ENCODE results near the gene ZNF410.

ZNF410 gene

DNA sequence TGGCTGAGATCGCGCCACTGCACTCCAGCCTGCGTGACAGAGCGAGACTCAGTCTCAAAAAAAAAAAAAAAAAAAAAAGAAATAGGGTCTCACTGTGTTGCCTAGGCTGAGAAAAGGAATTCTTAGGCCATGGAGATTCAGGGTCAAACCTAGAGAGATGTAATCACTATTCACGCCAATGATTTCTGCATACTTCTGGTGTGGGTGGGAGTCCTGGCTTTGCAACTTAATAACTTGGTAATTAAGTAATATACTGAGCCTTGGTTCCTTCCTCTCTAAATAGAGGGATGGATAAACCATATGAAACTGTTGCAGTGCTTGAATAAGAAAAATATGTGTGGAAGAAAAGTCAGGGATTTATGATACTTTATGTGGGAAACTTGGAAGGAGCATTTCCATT, 2.7 kb downstream of the ZNF410 start:
- TF ChIP-seq RAD21 (IDR thresholded peaks at IDR 0.05; ENCODE audit: low read depth) (no peak), TEAD4 (IDR thresholded peaks at IDR 0.05) (no peak), TCF12 (IDR thresholded peaks at IDR 0.05; ENCODE audit: low read depth) (no peak), CREB1 (IDR thresholded peaks at IDR 0.05; ENCODE audit: low read depth) (no peak), EGR1 (IDR thresholded peaks at IDR 0.05) (no peak), EP300 (IDR thresholded peaks at IDR 0.05; ENCODE audit: borderline replicate concordance) (no peak), CEBPB (IDR thresholded peaks at IDR 0.05) (no peak), ZBTB7A (IDR thresholded peaks at IDR 0.05; ENCODE audit: low read depth) (no peak)

DNA sequence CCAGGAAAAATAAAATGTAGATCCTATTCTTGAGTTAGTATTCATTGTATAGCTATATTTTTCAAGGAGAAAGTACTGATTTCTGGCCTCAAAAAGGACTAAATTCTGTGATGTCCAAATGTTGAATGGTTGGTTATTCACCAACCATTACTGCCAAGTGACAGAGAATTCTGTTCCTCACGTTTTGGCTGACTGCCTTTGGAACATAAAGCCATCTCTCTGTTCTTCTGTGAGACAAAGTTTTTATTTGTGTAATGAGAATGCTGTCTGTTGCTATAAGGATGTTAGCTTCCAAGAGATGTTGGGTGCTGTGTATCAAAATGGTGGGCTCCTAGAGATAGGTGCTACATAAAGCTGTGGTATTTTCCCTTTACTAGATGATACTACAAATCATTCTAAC, 9.3 kb downstream of the ZNF410 start:
- no peak for TF ChIP-seq TAF1 (IDR thresholded peaks at IDR 0.05; ENCODE audit: low read depth)
- no peak for TF ChIP-seq EGR1 (IDR thresholded peaks at IDR 0.05)
- TF ChIP-seq EP300 (IDR thresholded peaks at IDR 0.05; ENCODE audit: borderline replicate concordance): no peak
- no peak for TF ChIP-seq TEAD4 (IDR thresholded peaks at IDR 0.05)

DNA sequence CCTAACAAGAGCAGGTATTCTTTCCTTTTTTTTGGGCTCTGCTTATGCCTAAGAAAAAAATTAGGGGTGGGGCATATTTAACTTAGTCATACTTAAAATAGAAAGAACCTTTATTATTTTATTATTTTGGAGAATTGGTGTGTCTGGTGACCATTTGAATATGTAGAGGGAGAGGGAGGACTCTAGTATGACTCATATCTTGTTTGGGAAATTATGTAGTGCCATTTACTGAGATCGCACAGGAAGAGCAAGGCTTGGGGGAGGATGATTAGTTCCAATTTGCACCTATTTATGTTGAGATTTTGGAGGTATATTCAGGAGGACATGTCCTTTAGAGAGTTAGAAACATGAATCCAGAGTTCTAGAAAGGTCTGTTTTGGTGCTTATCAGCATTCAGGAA, 9.9 kb downstream of the ZNF410 start:
- TF ChIP-seq NFIC (IDR thresholded peaks at IDR 0.05) (no peak), ZBTB7A (IDR thresholded peaks at IDR 0.05; ENCODE audit: low read depth) (no peak), TAF1 (IDR thresholded peaks at IDR 0.05; ENCODE audit: low read depth) (no peak), FOXM1 (IDR thresholded peaks at IDR 0.05; ENCODE audit: borderline replicate concordance, low read depth) (no peak), TCF12 (IDR thresholded peaks at IDR 0.05; ENCODE audit: low read depth) (no peak), CEBPB (IDR thresholded peaks at IDR 0.05) (no peak), EP300 (IDR thresholded peaks at IDR 0.05; ENCODE audit: borderline replicate concordance) (no peak), TEAD4 (IDR thresholded peaks at IDR 0.05) (no peak)
- TF ChIP-seq, protein P1, sequence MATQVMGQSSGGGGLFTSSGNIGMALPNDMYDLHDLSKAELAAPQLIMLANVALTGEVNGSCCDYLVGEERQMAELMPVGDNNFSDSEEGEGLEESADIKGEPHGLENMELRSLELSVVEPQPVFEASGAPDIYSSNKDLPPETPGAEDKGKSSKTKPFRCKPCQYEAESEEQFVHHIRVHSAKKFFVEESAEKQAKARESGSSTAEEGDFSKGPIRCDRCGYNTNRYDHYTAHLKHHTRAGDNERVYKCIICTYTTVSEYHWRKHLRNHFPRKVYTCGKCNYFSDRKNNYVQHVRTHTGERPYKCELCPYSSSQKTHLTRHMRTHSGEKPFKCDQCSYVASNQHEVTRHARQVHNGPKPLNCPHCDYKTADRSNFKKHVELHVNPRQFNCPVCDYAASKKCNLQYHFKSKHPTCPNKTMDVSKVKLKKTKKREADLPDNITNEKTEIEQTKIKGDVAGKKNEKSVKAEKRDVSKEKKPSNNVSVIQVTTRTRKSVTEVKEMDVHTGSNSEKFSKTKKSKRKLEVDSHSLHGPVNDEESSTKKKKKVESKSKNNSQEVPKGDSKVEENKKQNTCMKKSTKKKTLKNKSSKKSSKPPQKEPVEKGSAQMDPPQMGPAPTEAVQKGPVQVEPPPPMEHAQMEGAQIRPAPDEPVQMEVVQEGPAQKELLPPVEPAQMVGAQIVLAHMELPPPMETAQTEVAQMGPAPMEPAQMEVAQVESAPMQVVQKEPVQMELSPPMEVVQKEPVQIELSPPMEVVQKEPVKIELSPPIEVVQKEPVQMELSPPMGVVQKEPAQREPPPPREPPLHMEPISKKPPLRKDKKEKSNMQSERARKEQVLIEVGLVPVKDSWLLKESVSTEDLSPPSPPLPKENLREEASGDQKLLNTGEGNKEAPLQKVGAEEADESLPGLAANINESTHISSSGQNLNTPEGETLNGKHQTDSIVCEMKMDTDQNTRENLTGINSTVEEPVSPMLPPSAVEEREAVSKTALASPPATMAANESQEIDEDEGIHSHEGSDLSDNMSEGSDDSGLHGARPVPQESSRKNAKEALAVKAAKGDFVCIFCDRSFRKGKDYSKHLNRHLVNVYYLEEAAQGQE (IDR thresholded peaks at IDR 0.05; ENCODE audit: low read depth): no peak
- TF ChIP-seq, protein P2, sequence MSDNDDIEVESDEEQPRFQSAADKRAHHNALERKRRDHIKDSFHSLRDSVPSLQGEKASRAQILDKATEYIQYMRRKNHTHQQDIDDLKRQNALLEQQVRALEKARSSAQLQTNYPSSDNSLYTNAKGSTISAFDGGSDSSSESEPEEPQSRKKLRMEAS (IDR thresholded peaks at IDR 0.05): no peak

DNA sequence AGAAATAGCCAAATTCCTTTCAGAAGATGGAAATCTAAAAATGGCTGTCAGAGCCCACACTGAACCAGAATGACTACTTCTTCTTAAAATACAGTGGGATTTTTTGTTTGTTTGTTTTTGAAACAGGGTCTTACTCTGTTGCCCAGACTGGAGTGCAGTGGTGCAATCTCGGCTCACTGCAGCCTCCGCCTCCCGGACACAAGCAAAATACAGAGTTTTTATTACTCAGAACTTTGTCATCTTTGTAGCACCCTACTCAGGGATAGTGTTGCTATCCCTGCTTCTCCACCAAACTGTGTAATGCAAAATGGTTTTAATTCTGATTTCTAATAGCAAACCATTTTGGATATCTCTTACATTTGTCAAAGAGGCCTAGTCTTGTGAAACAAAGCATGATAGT, 16.4 kb downstream of the ZNF410 start:
- TF ChIP-seq, protein P3, sequence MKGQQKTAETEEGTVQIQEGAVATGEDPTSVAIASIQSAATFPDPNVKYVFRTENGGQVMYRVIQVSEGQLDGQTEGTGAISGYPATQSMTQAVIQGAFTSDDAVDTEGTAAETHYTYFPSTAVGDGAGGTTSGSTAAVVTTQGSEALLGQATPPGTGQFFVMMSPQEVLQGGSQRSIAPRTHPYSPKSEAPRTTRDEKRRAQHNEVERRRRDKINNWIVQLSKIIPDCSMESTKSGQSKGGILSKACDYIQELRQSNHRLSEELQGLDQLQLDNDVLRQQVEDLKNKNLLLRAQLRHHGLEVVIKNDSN (IDR thresholded peaks at IDR 0.05): no peak
- TF ChIP-seq FOXM1 (IDR thresholded peaks at IDR 0.05; ENCODE audit: borderline replicate concordance, low read depth) (no peak), TEAD4 (IDR thresholded peaks at IDR 0.05) (no peak), ZBTB7A (IDR thresholded peaks at IDR 0.05; ENCODE audit: low read depth) (no peak)

DNA sequence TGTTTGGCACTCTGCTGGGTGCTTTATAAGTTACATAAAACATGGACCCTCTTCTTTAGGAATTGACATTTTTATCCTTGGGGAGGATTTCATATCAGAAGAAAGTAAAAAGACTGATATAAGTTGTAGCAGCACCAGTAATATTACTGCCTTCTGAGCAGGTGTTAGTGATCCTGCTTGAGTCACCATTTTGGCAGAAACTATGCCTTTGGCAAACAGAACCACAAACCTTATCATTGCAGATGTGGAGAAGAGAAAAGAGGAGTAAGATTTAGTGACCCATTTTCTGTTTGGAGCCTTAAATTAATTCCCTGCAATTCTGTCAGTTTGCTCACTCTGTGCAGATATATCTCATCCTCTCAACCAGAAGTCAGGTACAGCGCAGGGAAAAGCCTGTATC, 23.0 kb downstream of the ZNF410 start:
- TF ChIP-seq YY1 (IDR thresholded peaks at IDR 0.05; ENCODE audit: low read depth): no peak
- TF ChIP-seq CREB1 (IDR thresholded peaks at IDR 0.05; ENCODE audit: low read depth): no peak
- TF ChIP-seq, protein P2 (IDR thresholded peaks at IDR 0.05): no peak
- TF ChIP-seq NFIC (IDR thresholded peaks at IDR 0.05): no peak
- TF ChIP-seq, protein P3 (IDR thresholded peaks at IDR 0.05): no peak
- TF ChIP-seq ZBTB7A (IDR thresholded peaks at IDR 0.05; ENCODE audit: low read depth): no peak
- no peak for TF ChIP-seq FOXM1 (IDR thresholded peaks at IDR 0.05; ENCODE audit: borderline replicate concordance, low read depth)
- TF ChIP-seq TAF1 (IDR thresholded peaks at IDR 0.05; ENCODE audit: low read depth): no peak
- TF ChIP-seq TCF12 (IDR thresholded peaks at IDR 0.05; ENCODE audit: low read depth): no peak
- no peak for TF ChIP-seq RAD21 (IDR thresholded peaks at IDR 0.05; ENCODE audit: low read depth)
- TF ChIP-seq CEBPB (IDR thresholded peaks at IDR 0.05): no peak
- TF ChIP-seq TEAD4 (IDR thresholded peaks at IDR 0.05): no peak
- no peak for TF ChIP-seq EGR1 (IDR thresholded peaks at IDR 0.05)
- TF ChIP-seq EP300 (IDR thresholded peaks at IDR 0.05; ENCODE audit: borderline replicate concordance): no peak
- TF ChIP-seq, protein P1 (IDR thresholded peaks at IDR 0.05; ENCODE audit: low read depth): no peak

DNA sequence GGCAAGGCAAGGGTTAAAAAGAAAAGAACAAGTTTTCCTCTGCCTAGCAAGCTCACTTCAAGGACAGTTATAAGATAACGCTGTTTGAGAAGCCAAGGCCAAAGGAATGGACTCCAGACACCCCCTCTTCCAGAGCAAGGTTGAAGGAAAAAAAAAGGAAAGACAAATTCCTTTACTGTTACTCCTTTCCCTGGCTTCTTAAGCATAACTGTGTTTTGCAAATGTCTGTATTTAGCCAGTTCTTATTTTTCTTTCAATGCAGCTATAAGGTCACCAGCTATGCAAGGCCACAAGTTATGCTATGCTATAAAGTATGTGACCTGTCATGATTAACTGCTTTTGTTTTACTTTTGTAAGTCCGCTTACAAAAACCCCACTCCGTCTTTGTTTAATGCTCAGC, 26.6 kb downstream of the ZNF410 start:
- TF ChIP-seq, protein P3 (IDR thresholded peaks at IDR 0.05): no peak
- TF ChIP-seq, protein P1 (IDR thresholded peaks at IDR 0.05; ENCODE audit: low read depth): no peak
- TF ChIP-seq FOXM1 (IDR thresholded peaks at IDR 0.05; ENCODE audit: borderline replicate concordance, low read depth): no peak
- no peak for TF ChIP-seq EGR1 (IDR thresholded peaks at IDR 0.05)
- no peak for TF ChIP-seq CEBPB (IDR thresholded peaks at IDR 0.05)
- TF ChIP-seq ZBTB7A (IDR thresholded peaks at IDR 0.05; ENCODE audit: low read depth): no peak
- TF ChIP-seq NFIC (IDR thresholded peaks at IDR 0.05): no peak
- no peak for TF ChIP-seq TAF1 (IDR thresholded peaks at IDR 0.05; ENCODE audit: low read depth)
- TF ChIP-seq, protein P2 (IDR thresholded peaks at IDR 0.05): no peak
- TF ChIP-seq TEAD4 (IDR thresholded peaks at IDR 0.05): no peak
- TF ChIP-seq CREB1 (IDR thresholded peaks at IDR 0.05; ENCODE audit: low read depth): no peak
- TF ChIP-seq YY1 (IDR thresholded peaks at IDR 0.05; ENCODE audit: low read depth): no peak
- no peak for TF ChIP-seq RAD21 (IDR thresholded peaks at IDR 0.05; ENCODE audit: low read depth)
- no peak for TF ChIP-seq EP300 (IDR thresholded peaks at IDR 0.05; ENCODE audit: borderline replicate concordance)
- no peak for TF ChIP-seq TCF12 (IDR thresholded peaks at IDR 0.05; ENCODE audit: low read depth)
